ENCODE data around the gene ISYNA1.

DNA sequence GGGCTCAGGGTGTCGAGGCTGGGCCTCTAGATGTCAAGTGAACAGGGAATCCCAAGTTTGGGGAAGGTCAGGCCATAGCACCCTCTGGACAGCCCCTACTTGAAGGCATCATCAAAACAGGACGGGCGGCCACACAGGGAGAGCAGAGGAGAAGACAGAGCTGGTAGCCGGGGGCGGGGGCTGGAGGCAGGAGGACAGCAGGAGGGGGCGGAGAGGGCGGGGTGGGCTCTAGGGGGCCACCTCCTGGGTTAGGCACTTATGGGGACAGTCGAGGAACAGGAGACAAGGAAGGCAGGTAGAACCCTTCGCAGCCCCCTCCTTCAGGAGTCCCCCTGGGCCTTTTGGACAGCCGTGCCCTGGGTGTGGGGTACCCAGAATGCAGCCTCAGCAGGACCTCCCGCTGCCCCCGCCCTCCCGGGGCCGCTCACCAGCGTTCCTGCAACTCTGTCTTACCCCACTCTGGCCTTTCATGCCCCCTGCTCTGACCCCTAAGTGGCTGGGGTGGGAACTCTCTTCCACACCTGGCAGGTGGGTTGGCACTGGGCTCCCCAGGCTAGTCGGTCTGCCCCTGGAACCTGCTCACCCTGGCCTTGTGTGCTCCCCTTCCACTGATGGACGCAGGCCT is 12.9 kb downstream of the ISYNA1 start:
- TF ChIP-seq POLR2AphosphoS5 (IDR thresholded peaks at IDR 0.05; ENCODE audit: low read depth) (no peak), CTCF (conservative IDR thresholded peaks at IDR 0.05; ENCODE audit: low read depth in 2 of 2) (no peak), EZH2 (IDR thresholded peaks at IDR 0.05; ENCODE audit: low read depth, unreplicated experiment) (no peak), JUNB (IDR thresholded peaks at IDR 0.05; ENCODE audit: unreplicated experiment) (no peak), CREB1 (CRISPR knock-in tag; IDR thresholded peaks at IDR 0.05; ENCODE audit: low read depth) (no peak), EZH2phosphoT487 (IDR thresholded peaks at IDR 0.05; ENCODE audit: unreplicated experiment) (no peak), NANOG (IDR thresholded peaks at IDR 0.05; ENCODE audit: borderline replicate concordance) (no peak), ZNF114 (CRISPR knock-in tag; IDR thresholded peaks at IDR 0.05) (no peak)
- TF ChIP-seq, protein P1, sequence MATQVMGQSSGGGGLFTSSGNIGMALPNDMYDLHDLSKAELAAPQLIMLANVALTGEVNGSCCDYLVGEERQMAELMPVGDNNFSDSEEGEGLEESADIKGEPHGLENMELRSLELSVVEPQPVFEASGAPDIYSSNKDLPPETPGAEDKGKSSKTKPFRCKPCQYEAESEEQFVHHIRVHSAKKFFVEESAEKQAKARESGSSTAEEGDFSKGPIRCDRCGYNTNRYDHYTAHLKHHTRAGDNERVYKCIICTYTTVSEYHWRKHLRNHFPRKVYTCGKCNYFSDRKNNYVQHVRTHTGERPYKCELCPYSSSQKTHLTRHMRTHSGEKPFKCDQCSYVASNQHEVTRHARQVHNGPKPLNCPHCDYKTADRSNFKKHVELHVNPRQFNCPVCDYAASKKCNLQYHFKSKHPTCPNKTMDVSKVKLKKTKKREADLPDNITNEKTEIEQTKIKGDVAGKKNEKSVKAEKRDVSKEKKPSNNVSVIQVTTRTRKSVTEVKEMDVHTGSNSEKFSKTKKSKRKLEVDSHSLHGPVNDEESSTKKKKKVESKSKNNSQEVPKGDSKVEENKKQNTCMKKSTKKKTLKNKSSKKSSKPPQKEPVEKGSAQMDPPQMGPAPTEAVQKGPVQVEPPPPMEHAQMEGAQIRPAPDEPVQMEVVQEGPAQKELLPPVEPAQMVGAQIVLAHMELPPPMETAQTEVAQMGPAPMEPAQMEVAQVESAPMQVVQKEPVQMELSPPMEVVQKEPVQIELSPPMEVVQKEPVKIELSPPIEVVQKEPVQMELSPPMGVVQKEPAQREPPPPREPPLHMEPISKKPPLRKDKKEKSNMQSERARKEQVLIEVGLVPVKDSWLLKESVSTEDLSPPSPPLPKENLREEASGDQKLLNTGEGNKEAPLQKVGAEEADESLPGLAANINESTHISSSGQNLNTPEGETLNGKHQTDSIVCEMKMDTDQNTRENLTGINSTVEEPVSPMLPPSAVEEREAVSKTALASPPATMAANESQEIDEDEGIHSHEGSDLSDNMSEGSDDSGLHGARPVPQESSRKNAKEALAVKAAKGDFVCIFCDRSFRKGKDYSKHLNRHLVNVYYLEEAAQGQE (IDR thresholded peaks at IDR 0.05; ENCODE audit: unreplicated experiment), result no peak
- TF ChIP-seq, protein P2, sequence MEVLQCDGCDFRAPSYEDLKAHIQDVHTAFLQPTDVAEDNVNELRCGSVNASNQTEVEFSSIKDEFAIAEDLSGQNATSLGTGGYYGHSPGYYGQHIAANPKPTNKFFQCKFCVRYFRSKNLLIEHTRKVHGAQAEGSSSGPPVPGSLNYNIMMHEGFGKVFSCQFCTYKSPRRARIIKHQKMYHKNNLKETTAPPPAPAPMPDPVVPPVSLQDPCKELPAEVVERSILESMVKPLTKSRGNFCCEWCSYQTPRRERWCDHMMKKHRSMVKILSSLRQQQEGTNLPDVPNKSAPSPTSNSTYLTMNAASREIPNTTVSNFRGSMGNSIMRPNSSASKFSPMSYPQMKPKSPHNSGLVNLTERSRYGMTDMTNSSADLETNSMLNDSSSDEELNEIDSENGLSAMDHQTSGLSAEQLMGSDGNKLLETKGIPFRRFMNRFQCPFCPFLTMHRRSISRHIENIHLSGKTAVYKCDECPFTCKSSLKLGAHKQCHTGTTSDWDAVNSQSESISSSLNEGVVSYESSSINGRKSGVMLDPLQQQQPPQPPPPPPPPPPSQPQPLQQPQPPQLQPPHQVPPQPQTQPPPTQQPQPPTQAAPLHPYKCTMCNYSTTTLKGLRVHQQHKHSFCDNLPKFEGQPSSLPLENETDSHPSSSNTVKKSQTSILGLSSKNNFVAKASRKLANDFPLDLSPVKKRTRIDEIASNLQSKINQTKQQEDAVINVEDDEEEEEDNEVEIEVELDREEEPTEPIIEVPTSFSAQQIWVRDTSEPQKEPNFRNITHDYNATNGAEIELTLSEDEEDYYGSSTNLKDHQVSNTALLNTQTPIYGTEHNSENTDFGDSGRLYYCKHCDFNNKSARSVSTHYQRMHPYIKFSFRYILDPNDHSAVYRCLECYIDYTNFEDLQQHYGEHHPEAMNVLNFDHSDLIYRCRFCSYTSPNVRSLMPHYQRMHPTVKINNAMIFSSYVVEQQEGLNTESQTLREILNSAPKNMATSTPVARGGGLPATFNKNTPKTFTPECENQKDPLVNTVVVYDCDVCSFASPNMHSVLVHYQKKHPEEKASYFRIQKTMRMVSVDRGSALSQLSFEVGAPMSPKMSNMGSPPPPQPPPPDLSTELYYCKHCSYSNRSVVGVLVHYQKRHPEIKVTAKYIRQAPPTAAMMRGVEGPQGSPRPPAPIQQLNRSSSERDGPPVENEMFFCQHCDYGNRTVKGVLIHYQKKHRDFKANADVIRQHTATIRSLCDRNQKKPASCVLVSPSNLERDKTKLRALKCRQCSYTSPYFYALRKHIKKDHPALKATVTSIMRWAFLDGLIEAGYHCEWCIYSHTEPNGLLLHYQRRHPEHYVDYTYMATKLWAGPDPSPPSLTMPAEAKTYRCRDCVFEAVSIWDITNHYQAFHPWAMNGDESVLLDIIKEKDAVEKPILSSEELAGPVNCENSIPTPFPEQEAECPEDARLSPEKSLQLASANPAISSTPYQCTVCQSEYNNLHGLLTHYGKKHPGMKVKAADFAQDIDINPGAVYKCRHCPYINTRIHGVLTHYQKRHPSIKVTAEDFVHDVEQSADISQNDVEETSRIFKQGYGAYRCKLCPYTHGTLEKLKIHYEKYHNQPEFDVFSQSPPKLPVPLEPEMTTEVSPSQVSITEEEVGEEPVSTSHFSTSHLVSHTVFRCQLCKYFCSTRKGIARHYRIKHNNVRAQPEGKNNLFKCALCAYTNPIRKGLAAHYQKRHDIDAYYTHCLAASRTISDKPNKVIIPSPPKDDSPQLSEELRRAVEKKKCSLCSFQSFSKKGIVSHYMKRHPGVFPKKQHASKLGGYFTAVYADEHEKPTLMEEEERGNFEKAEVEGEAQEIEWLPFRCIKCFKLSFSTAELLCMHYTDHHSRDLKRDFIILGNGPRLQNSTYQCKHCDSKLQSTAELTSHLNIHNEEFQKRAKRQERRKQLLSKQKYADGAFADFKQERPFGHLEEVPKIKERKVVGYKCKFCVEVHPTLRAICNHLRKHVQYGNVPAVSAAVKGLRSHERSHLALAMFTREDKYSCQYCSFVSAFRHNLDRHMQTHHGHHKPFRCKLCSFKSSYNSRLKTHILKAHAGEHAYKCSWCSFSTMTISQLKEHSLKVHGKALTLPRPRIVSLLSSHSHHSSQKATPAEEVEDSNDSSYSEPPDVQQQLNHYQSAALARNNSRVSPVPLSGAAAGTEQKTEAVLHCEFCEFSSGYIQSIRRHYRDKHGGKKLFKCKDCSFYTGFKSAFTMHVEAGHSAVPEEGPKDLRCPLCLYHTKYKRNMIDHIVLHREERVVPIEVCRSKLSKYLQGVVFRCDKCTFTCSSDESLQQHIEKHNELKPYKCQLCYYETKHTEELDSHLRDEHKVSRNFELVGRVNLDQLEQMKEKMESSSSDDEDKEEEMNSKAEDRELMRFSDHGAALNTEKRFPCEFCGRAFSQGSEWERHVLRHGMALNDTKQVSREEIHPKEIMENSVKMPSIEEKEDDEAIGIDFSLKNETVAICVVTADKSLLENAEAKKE (CRISPR knock-in tag; IDR thresholded peaks at IDR 0.05), result no peak
